HG03469 (cell line): ENCODE data around the gene CXXC1.
"Not testable (repeated sequence)": the region's sequence is repeated elsewhere in the genome, so short reads cannot be mapped to it uniquely, and the experiment has no call there.

Experiments used
- ATAC-seq: cut with Tn5 transposase; IDR thresholded peaks from one replicate; pipeline ENCODE4 v1.9.1; 2021; ENCODE audit warnings: mild to moderate bottlenecking, moderate library complexity, moderate number of reproducible peaks; ENCODE audit not compliant: unreplicated experiment

The CXXC1 gene

GRCh38 chr18:50287441-50288347, at the start of gene CXXC1:
CXXC1 (minus strand) TSS chr18:50287692; CDS start chr18:50287589, 103 bp downstream.
- ATAC-seq: peak; percentile 88

GRCh38 chr18:50334546-50335152, 47.2 kb upstream of the CXXC1 start:
- ATAC-seq: peak; percentile 41

GRCh38 chr18:50331691-50332090, 44.2 kb upstream of the CXXC1 start:
- ATAC-seq: no peak

- ATAC-seq: no peak
Observed at GRCh38 chr18:50330176-50330575, 42.7 kb upstream of the CXXC1 start.

GRCh38 chr18:50327983-50328382, 40.5 kb upstream of the CXXC1 start:
- no peak for ATAC-seq

- ATAC-seq: peak; percentile 63
Observed at GRCh38 chr18:50320719-50321118, 33.2 kb upstream of the CXXC1 start.

- ATAC-seq: peak; percentile 61
Observed at GRCh38 chr18:50315100-50315871, 27.8 kb upstream of the CXXC1 start.

- ATAC-seq: no peak
Observed at GRCh38 chr18:50313873-50314460, 26.5 kb upstream of the CXXC1 start.

- peak; percentile 19 for ATAC-seq
Observed at GRCh38 chr18:50313031-50313607, 25.6 kb upstream of the CXXC1 start.

- peak; percentile 45 for ATAC-seq
Observed at GRCh38 chr18:50312296-50313030, 25.0 kb upstream of the CXXC1 start.

GRCh38 chr18:50311650-50312049, 24.2 kb upstream of the CXXC1 start:
- no peak for ATAC-seq

GRCh38 chr18:50310080-50310479, 22.6 kb upstream of the CXXC1 start:
- no peak for ATAC-seq

- not testable (repeated sequence) for ATAC-seq
Observed at GRCh38 chr18:50308851-50309250, 21.4 kb upstream of the CXXC1 start.

GRCh38 chr18:50307738-50308470, 20.4 kb upstream of the CXXC1 start:
- peak; percentile 81 for ATAC-seq

GRCh38 chr18:50307400-50307737, 19.9 kb upstream of the CXXC1 start:
- no peak for ATAC-seq

GRCh38 chr18:50306944-50307343, 19.5 kb upstream of the CXXC1 start:
- ATAC-seq: no peak

GRCh38 chr18:50301074-50301473, 13.6 kb upstream of the CXXC1 start:
- ATAC-seq: no peak

GRCh38 chr18:50299626-50300388, 12.3 kb upstream of the CXXC1 start:
- no peak for ATAC-seq
